H1 (cell line): ENCODE results near the gene KCND3. TPM values are rescaled to one million over a fixed set of nuclear protein-coding genes. Genes with fewer than 3 reads are reported as not detected.

Experiments
- CTCF ChIA-PET: fragments of 300-600 bp; sonication (Branson Sonifier 250); formaldehyde crosslinking; loops from one replicate; lab custom pipeline; 2021; ENCODE audit not compliant: partially characterized antibody; lab: Charles Lee
- POLR2A ChIA-PET: fragments of 300-600 bp; sonication (Branson Sonifier 250); formaldehyde crosslinking; loops from one replicate; lab custom pipeline; 2021; ENCODE audit warnings: inconsistent platforms; ENCODE audit not compliant: partially characterized antibody; lab: Charles Lee
- DNase-seq, 2 experiments: peaks; one replicate each; pipeline versions ENCODE4 v3.0.0 to v3.0.0-alpha.2; 2010 to 2022; ENCODE audit warnings: low spot score in 2 of 2, low read depth in 1 of 2, mixed read lengths in 1 of 2
- FAIRE-seq: peaks from 2 replicates; lab custom pipeline; 2011; peaks lifted over from hg19 to GRCh38; lab: Jason Lieb, UNC
- H2AFZ ChIP-seq: 2 replicates; pipeline ENCODE4 v1.8.1; 2012; ENCODE audit warnings: low read length, inconsistent platforms
- H2AK5ac ChIP-seq: 2 replicates; pipeline ENCODE4 v1.6.1; 2013; ENCODE audit warnings: low read depth, low read length
- H2BK120ac ChIP-seq: replicated peaks from 2 replicates; pipeline ENCODE3; 2013; ENCODE audit warnings: low read depth, low read length, inconsistent platforms
- H2BK12ac ChIP-seq: 2 replicates; pipeline ENCODE4 v1.6.1; 2013; ENCODE audit warnings: low read depth, low read length
- H2BK15ac ChIP-seq: 2 replicates; pipeline ENCODE4 v1.6.1; 2013; ENCODE audit warnings: low read length
- H2BK20ac ChIP-seq: 2 replicates; pipeline ENCODE4 v1.6.1; 2013; ENCODE audit warnings: low read length
- H2BK5ac ChIP-seq: 2 replicates; pipeline ENCODE4 v1.6.1; 2013; ENCODE audit warnings: low read depth, low read length
- H3K14ac ChIP-seq: 2 replicates; pipeline ENCODE4 v1.6.1; 2013; ENCODE audit warnings: inconsistent platforms; ENCODE audit not compliant: insufficient read length
- H3K18ac ChIP-seq: 2 replicates; pipeline ENCODE4 v1.6.1; 2013; ENCODE audit warnings: low read length; ENCODE audit errors: extremely low read depth
- H3K23ac ChIP-seq: 2 replicates; pipeline ENCODE4 v1.6.1; 2013; ENCODE audit warnings: inconsistent platforms; ENCODE audit not compliant: insufficient read length
- H3K23me2 ChIP-seq: 2 replicates; pipeline ENCODE4 v1.6.1; 2013; ENCODE audit warnings: low read depth, low read length
- H3K27ac ChIP-seq: 2 replicates; pipeline ENCODE4 v1.6.1; 2011; ENCODE audit warnings: low read depth, low read length, inconsistent platforms
- H3K27me3 ChIP-seq, 4 experiments: replicated peaks in 1 of 4; 1 replicate in 1 of 4; 2 replicates in 3 of 4; pipeline versions ENCODE4 v1.6.1 to v1.8.1; 2011 to 2013; ENCODE audit warnings: low read length in 3 of 4, mild to moderate bottlenecking in 3 of 4, inconsistent platforms in 2 of 4, mixed read lengths in 2 of 4, moderate library complexity in 1 of 4; ENCODE audit not compliant: control insufficient read depth in 3 of 4, insufficient read depth in 3 of 4; ENCODE audit errors: extremely low read depth in 1 of 4
- H3K36me3 ChIP-seq, 4 experiments: 2 replicates each; pipeline versions ENCODE4 v1.6.1 to v1.8.1; 2011 to 2013; ENCODE audit warnings: mild to moderate bottlenecking in 4 of 4, low read length in 3 of 4, moderate library complexity in 2 of 4, control low read depth in 1 of 4, inconsistent platforms in 1 of 4; ENCODE audit not compliant: insufficient read depth in 4 of 4, control insufficient read depth in 2 of 4
- H3K4ac ChIP-seq: replicated peaks from 2 replicates; pipeline ENCODE3; 2013; ENCODE audit warnings: low read length, low read depth, mixed read lengths, inconsistent platforms; ENCODE audit not compliant: insufficient read length
- H3K4me1 ChIP-seq, 4 experiments: replicated peaks in 1 of 4; 1 replicate in 1 of 4; 2 replicates in 3 of 4; pipeline versions ENCODE4 v1.6.1 to v1.8.1; 2011 to 2013; ENCODE audit warnings: low read length in 3 of 4, inconsistent platforms in 2 of 4, mixed read lengths in 1 of 4; ENCODE audit not compliant: insufficient read depth in 4 of 4, control insufficient read depth in 3 of 4
- H3K4me2 ChIP-seq, 2 experiments: 2 replicates each; pipeline versions ENCODE4 v1.6.1 to v1.8.1; 2011 to 2013; ENCODE audit warnings: low read depth in 2 of 2, low read length in 2 of 2, control low read depth in 1 of 2, inconsistent platforms in 1 of 2, mild to moderate bottlenecking in 1 of 2; ENCODE audit not compliant: insufficient read depth in 1 of 2
- H3K4me3 ChIP-seq, 4 experiments: fragments of 200-600, 300-600 bp in 1 of 4; sonication (generic), shearing (Covaris generic), sonication (Bioruptor Twin) in 1 of 4; 2 replicates each; pipeline versions ENCODE4 v1.5.1 to v1.8.1; 2011 to 2016; ENCODE audit warnings: low read length in 4 of 4, low read depth in 3 of 4, control low read depth in 2 of 4, inconsistent platforms in 2 of 4, mild to moderate bottlenecking in 2 of 4, mixed read lengths in 1 of 4, moderate library complexity in 1 of 4; ENCODE audit not compliant: insufficient read depth in 2 of 4; ENCODE audit errors: extremely low read depth in 1 of 4
- H3K56ac ChIP-seq: replicated peaks from 2 replicates; pipeline ENCODE3; 2013; ENCODE audit warnings: low read depth, mild to moderate bottlenecking, mixed read lengths, low read length, inconsistent platforms; ENCODE audit not compliant: insufficient read length
- H3K79me1 ChIP-seq: 2 replicates; pipeline ENCODE4 v1.6.1; 2013; ENCODE audit warnings: low read depth, low read length, control low read depth
- H3K79me2 ChIP-seq, 2 experiments: 2 replicates each; pipeline versions ENCODE4 v1.6.1 to v1.8.1; 2012 to 2013; ENCODE audit warnings: low read length in 2 of 2, mild to moderate bottlenecking in 2 of 2, inconsistent platforms in 1 of 2; ENCODE audit not compliant: insufficient read depth in 2 of 2, control insufficient read depth in 1 of 2
- H3K9ac ChIP-seq, 4 experiments: replicated peaks in 1 of 4; 1 replicate in 1 of 4; 2 replicates in 3 of 4; pipeline versions ENCODE4 v1.6.1 to v1.8.1; 2011 to 2013; ENCODE audit warnings: low read depth in 3 of 4, low read length in 3 of 4, control low read depth in 2 of 4, mild to moderate bottlenecking in 2 of 4, moderate library complexity in 2 of 4, inconsistent platforms in 1 of 4; ENCODE audit errors: extremely low read depth in 1 of 4
- H3K9me3 ChIP-seq, 2 experiments: 2 replicates each; pipeline versions ENCODE4 v1.6.1 to v1.8.1; 2012 to 2013; ENCODE audit warnings: mild to moderate bottlenecking in 2 of 2, moderate library complexity in 2 of 2, control low read depth in 1 of 2, inconsistent platforms in 1 of 2, low read depth in 1 of 2, low read length in 1 of 2, mixed read lengths in 1 of 2; ENCODE audit not compliant: insufficient read depth in 2 of 2
- H4K20me1 ChIP-seq, 2 experiments: replicated peaks in 1 of 2; 2 replicates each; pipeline versions ENCODE3 to v1.8.1; 2011 to 2013; ENCODE audit warnings: inconsistent platforms in 2 of 2, low read length in 2 of 2, mild to moderate bottlenecking in 1 of 2; ENCODE audit not compliant: insufficient read depth in 2 of 2, control insufficient read depth in 1 of 2
- H4K5ac ChIP-seq: 2 replicates; pipeline ENCODE4 v1.6.1; 2013; ENCODE audit warnings: low read length, low read depth, mixed read lengths, inconsistent platforms; ENCODE audit not compliant: insufficient read length
- H4K8ac ChIP-seq: 2 replicates; pipeline ENCODE4 v1.8.0; 2013; ENCODE audit warnings: mild to moderate bottlenecking, moderate library complexity, low read length, inconsistent platforms; ENCODE audit not compliant: insufficient read depth; ENCODE audit errors: extremely low read depth
- H4K91ac ChIP-seq: replicated peaks from 2 replicates; pipeline ENCODE3; 2013; ENCODE audit warnings: low read length, mixed read lengths, inconsistent platforms; ENCODE audit not compliant: insufficient read length
- BCL11A ChIP-seq, 2 experiments: IDR thresholded peaks; one replicate each; pipeline ENCODE4 v1.6.1; 2011; ENCODE audit warnings: low read depth in 2 of 2, low read length in 2 of 2, mild to moderate bottlenecking in 2 of 2
- BRCA1 ChIP-seq: IDR thresholded peaks from 2 replicates; pipeline ENCODE4 v1.6.1; 2012; ENCODE audit warnings: low read depth, low read length, improper control_type of control experiment
- CHD1 ChIP-seq: IDR thresholded peaks from 2 replicates; pipeline ENCODE4 v1.6.1; 2012; ENCODE audit warnings: low read depth, low read length, improper control_type of control experiment
- CREB1 ChIP-seq: IDR thresholded peaks from 2 replicates; pipeline ENCODE4 v1.6.1; 2012; ENCODE audit warnings: inconsistent platforms
- JUN ChIP-seq: IDR thresholded peaks from 2 replicates; pipeline ENCODE4 v1.6.1; 2011; ENCODE audit warnings: low read depth, mild to moderate bottlenecking, improper control_type of control experiment, low read length
- KDM1A ChIP-seq: fragments of 200-600, 300-600 bp; sonication (generic); IDR thresholded peaks from 2 replicates; pipeline ENCODE4 v1.7.1; 2016; ENCODE audit warnings: mild to moderate bottlenecking, low read length, borderline replicate concordance
- KDM5A ChIP-seq: fragments of 200-600 bp; IDR thresholded peaks from 2 replicates; pipeline ENCODE4 v1.7.1; 2012; ENCODE audit warnings: mild to moderate bottlenecking, low read length, inconsistent platforms, mixed read lengths
- NANOG ChIP-seq: IDR thresholded peaks from 2 replicates; pipeline ENCODE4 v1.6.1; 2011; ENCODE audit warnings: low read length, low read depth, mild to moderate bottlenecking, inconsistent platforms; ENCODE audit not compliant: insufficient read depth, poor library complexity, severe bottlenecking
- RAD21 ChIP-seq, 2 experiments: IDR thresholded peaks in 1 of 2; conservative IDR thresholded peaks in 1 of 2; 2 replicates each; pipeline ENCODE4 v1.6.1; 2011; ENCODE audit warnings: low read depth in 2 of 2, low read length in 2 of 2, improper control_type of control experiment in 1 of 2, inconsistent platforms in 1 of 2, mild to moderate bottlenecking in 1 of 2, moderate library complexity in 1 of 2
- RFX5 ChIP-seq: IDR thresholded peaks from 2 replicates; pipeline ENCODE4 v1.6.1; 2011; ENCODE audit warnings: low read depth, low read length, improper control_type of control experiment, borderline replicate concordance
- RNF2 ChIP-seq: fragments of 200-900, 300-1000 bp; sonication (generic); IDR thresholded peaks from 2 replicates; pipeline ENCODE4 v1.7.1; 2016; ENCODE audit warnings: borderline replicate concordance, low read depth, mild to moderate bottlenecking, antibody characterized with exemption, low read length; ENCODE audit not compliant: poor library complexity, severe bottlenecking; ENCODE audit errors: missing control alignments
- RXRA ChIP-seq: IDR thresholded peaks from 2 replicates; pipeline ENCODE4 v1.6.1; 2011; ENCODE audit warnings: low read depth, mild to moderate bottlenecking, low read length, moderate library complexity; ENCODE audit not compliant: insufficient read depth
- SIRT6 ChIP-seq: IDR thresholded peaks from one replicate; pipeline ENCODE4 v1.7.1; 2012; ENCODE audit warnings: low read length, inconsistent platforms
- TCF12 ChIP-seq: IDR thresholded peaks from 2 replicates; pipeline ENCODE4 v1.6.1; 2011; ENCODE audit warnings: low read depth, mild to moderate bottlenecking, low read length
- WGBS, 2 experiments: shearing (Covaris generic) in 1 of 2; methylation state at CpG; one replicate each; pipeline versions ENCODE4 v1.1.6 to v1.1.7; 2013 to 2015; ENCODE audit warnings: low lambda C conversion rate in 2 of 2, mixed read lengths in 2 of 2, inconsistent platforms in 1 of 2, low coverage in 1 of 2, missing lambda C conversion rate in 1 of 2; ENCODE audit not compliant: insufficient replicate concordance in 2 of 2, insufficient coverage in 1 of 2, insufficient read length in 1 of 2; ENCODE audit errors: extremely low coverage in 1 of 2, missing lambda C conversion rate in 1 of 2; 5-methylcytosine and 5-hydroxymethylcytosine counted together
- polyA plus RNA-seq, 7 experiments: library from polyadenylated mRNA; depleted of rRNA in 3 of 7; stranded (reverse) in 5 of 7; unstranded in 2 of 7; fragments of >200 nt in 5 of 7; fragments of 200-250 nt in 2 of 7; gene quantifications; 1 replicate in 5 of 7; 2 replicates in 1 of 7; 4 replicates in 1 of 7; pipeline versions ENCODE4 v1.2.1 to v1.2.3, GENCODE V29; 2011 to 2013; ENCODE audit warnings: missing spikeins in 2 of 7, mixed read lengths in 2 of 7
- total RNA-seq: library from RNA; stranded (reverse); fragmentation: NEBNext Ultra II Directional; extraction: Animal tissue kit (Norgen Biotek cat#: 25700); gene quantifications from 2 replicates; pipeline ENCODE4 v1.2.1, GENCODE V29; 2021

The KCND3 gene
- total and polyA plus RNA-seq, 2 of the 8 experiments (the other 6 are each of a cell fraction or from before 2014, with no cell fraction given), result 0.14 to 0.48 TPM

DNA sequence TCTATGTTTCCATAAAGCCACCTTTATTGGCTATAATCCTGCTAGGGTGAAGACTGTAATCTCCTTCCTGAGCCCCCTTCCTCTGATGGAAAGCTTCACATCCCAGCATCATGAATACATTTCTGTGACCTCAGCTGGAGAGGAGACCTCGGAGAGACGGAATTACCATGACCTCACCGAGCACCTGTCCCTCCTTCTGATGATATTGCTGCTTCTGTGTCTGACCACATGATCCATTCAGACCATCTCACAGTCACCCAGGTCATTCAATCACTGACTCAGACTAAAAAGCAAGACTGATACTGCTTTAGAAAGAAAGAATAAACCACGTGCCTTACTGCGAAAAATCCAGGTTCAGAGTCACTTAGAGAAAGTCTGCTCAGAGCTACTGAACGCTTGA is 8.8 kb downstream of the KCND3 start:
- no peak overlapping the region for H3K27ac ChIP-seq
- H3K79me1 ChIP-seq, result no peaks in the 10 kb centered on the region
- H2BK20ac ChIP-seq, result no peak overlapping the region
- H3K4me2 ChIP-seq, result no peak overlapping the region
- H2BK12ac ChIP-seq, result no peak overlapping the region
- POLR2A ChIA-PET, result interaction anchor here (0.9 kb wide), 1 partner anchor 9 kb away, joined by 3 read pairs; the partner anchor contains the start of gene KCND3
- H3K4me3 ChIP-seq, result no peak overlapping the region
- no peak overlapping the region for H2BK120ac ChIP-seq
- H3K4me1 ChIP-seq, result peaks cover 0 to 2% (median 0%) of the 10 kb centered on the region in 4 experiments; a peak in 1 of 7 replicates
- no peak overlapping the region for H2AK5ac ChIP-seq
- 84% methylated on average over 6 of the region's 6 CpGs; no CpG with 5 or more reads in 1 of the 2 experiments for WGBS, 2 experiments
- peaks cover 0 to 2% (median 0%) of the 10 kb centered on the region in 4 experiments; a peak in 3 of 7 replicates for H3K27me3 ChIP-seq
- H4K8ac ChIP-seq, result no peak overlapping the region
- FAIRE-seq (no peak), DNase-seq (no peak)
- H3K9ac ChIP-seq, result no peak overlapping the region
- no peak overlapping the region for H4K5ac ChIP-seq
- no peak overlapping the region for H4K91ac ChIP-seq
- no peak overlapping the region for H3K18ac ChIP-seq
- H2BK15ac ChIP-seq, result no peak overlapping the region
- no peaks in the 10 kb centered on the region for H3K36me3 ChIP-seq
- H2AFZ ChIP-seq, result no peak overlapping the region
- no peaks in the 10 kb centered on the region for H3K23me2 ChIP-seq
- peaks cover 5 to 7% of the 10 kb centered on the region in 2 experiments; a peak in 1 of 4 replicates for H3K9me3 ChIP-seq
- no peak overlapping the region for H2BK5ac ChIP-seq
- no peak overlapping the region for H3K4ac ChIP-seq
- no peak overlapping the region for H3K56ac ChIP-seq
- no peaks in the 10 kb centered on the region for H3K79me2 ChIP-seq
- H4K20me1 ChIP-seq, result no peaks in the 10 kb centered on the region
- CTCF ChIA-PET, result interaction anchor here (0.5 to 0.9 kb wide), 3 partner anchors 138 to 977 kb away, joined by 3 to 4 read pairs (median 4); no protein-coding TSS in a partner anchor
- H3K14ac ChIP-seq, result no peak overlapping the region
- H3K23ac ChIP-seq, result no peak overlapping the region
- TF ChIP-seq BRCA1, result no peak
- TF ChIP-seq SIRT6, result no peak
- TF ChIP-seq RAD21 (IDR thresholded peaks at IDR 0.05 in 1 of 2, conservative IDR thresholded peaks at IDR 0.05 in 1 of 2; ENCODE audit: low read depth in 2 of 2, low read length in 2 of 2), result no peak
- no peak for TF ChIP-seq KDM5A
- no peak for TF ChIP-seq CREB1
- TF ChIP-seq NANOG, result no peak
- TF ChIP-seq BCL11A (IDR thresholded peaks at IDR 0.05; ENCODE audit: low read depth in 2 of 2, low read length in 2 of 2), result no peak
- no peak for TF ChIP-seq CHD1
- no peak for TF ChIP-seq TCF12
- no peak for TF ChIP-seq KDM1A
- no peak for TF ChIP-seq RFX5
- no peak for TF ChIP-seq RNF2
- no peak for TF ChIP-seq RXRA
- no peak for TF ChIP-seq JUN
